ENCODE measurements around the gene CATSPER3.

Gene CATSPER3

DNA sequence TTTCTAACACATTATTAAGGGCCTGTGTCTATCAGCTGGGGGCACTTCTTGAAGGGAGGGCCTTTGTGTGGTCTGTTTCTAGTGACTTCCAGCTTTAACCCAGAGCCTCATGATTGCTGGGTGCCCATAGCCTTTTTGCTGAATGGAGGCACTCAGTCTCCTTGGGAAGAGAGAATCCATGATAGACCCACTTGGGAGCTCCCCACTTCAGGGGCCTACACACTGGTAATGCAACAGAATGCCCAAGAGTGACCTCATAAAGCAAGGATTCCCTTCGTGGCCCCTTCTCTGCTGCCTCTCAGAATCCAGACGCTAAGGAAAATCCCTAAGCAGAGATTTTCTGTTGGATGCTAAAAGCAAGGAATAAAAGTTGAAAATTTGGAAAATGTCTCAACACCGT is at the start of gene CATSPER3:
TSS of gene CATSPER3 (plus strand) at position 301 of the 400 bp plus-strand sequence. CDS start at position 386, 85 bp downstream.
- no peak for TF ChIP-seq GATA1 (IDR thresholded peaks at IDR 0.05; ENCODE audit: low read depth, low read length)
- TF ChIP-seq POLR2A (IDR thresholded peaks at IDR 0.05; ENCODE audit: low read length), result no peak
- DNase-seq, result no peak

DNA sequence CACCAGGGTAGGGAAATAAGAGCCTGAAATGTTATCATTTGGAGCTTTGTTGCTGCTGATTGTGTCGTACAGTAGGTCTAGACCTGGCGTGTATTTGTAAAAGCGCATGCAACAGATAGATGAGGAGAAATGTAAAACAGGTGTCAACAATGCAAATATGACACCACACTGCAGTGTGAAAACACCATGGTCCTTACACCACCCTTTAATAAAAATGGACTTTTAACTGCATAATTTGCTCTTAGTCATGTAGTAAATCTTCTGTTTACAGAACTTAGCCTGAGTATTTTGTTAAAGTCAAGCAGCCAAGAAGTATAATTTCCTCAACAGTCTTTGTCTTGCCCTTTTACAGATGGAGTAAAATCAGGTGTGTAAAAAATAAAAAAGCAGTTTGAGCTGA is 48.8 kb upstream of the CATSPER3 start:
- no peak for TF ChIP-seq GATA1 (IDR thresholded peaks at IDR 0.05; ENCODE audit: low read depth, low read length)
- no peak for TF ChIP-seq POLR2A (IDR thresholded peaks at IDR 0.05; ENCODE audit: low read length)
- DNase-seq, result no peak

DNA sequence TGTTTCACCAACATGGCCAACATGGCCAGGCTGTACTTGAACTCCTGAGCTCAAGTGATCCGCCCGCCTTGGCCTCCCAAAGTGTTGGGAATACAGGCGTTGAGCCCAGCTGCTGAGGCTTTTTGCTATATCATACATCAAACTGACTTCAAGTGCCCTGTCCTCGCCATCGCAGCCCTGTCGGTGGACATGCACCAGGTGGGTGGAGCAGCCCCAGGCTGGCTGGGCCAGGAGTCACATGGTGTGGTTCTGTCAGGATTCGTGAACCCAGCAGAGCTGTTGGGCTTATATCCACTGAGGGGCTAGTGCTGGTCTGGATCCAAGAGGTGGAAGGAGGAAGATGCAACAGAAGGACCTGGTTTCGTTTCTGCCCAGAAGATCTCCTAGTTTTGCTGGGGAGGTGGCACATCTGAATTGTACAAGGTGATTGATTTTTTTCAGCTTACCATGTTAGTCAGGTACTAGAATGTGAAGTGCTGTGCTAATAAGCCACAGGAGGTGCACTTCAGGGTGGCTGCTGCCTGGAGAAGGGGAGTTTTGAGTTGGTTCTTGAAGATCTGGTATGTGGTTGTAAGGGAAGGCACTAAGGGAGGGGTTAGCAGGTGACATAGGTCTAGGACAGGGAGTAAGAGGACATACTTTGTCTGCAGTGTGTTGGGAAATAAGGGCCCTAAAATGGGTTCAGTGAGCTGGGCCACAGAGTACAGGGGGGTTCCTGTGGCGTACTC is 46.7 kb upstream of the CATSPER3 start:
- TF ChIP-seq GATA1 (IDR thresholded peaks at IDR 0.05; ENCODE audit: low read depth, low read length), result no peak
- no peak for DNase-seq

DNA sequence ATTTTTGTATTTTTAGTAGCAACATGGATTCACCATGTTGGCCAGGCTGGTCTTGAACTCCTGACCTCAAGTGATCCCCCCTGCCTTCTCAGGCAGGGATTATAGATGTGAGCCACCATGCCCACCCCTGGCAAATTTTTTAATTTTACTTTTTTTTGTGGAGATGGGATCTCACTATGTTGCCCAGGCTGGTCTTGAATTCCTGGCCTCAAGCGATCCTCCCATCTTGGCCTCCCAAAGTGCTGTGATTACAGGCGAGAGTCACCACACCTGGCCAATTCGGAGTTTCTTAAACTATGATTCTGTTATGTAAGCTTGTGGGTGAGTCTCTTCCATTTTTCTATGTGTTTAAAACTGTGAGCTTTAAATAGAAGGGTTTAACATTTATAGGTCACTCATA is 35.2 kb upstream of the CATSPER3 start:
- TF ChIP-seq GATA1 (IDR thresholded peaks at IDR 0.05; ENCODE audit: low read depth, low read length) (no peak), POLR2A (IDR thresholded peaks at IDR 0.05; ENCODE audit: low read length) (no peak)
- no peak for DNase-seq

DNA sequence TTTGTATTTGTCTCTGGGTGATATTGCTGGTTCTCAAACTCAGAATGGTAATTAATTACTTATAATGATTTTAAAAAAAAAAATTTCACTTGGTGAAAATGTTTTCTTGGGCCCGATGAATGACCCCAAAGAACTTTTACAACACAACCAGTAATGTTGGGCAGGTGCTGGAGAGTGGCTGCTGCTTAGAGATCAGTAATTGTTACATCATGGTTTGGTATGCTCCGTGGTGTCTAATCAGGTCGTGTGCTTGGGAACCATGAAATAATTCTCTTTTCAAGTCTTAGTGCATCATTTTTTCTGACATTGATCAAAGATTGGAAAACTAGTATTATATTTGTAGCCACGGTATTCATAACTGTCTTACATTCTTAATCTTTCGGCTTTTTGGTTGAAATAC is 33.5 kb upstream of the CATSPER3 start:
- DNase-seq, result no peak
- TF ChIP-seq POLR2A (IDR thresholded peaks at IDR 0.05; ENCODE audit: low read length), result no peak
- no peak for TF ChIP-seq GATA1 (IDR thresholded peaks at IDR 0.05; ENCODE audit: low read depth, low read length)

DNA sequence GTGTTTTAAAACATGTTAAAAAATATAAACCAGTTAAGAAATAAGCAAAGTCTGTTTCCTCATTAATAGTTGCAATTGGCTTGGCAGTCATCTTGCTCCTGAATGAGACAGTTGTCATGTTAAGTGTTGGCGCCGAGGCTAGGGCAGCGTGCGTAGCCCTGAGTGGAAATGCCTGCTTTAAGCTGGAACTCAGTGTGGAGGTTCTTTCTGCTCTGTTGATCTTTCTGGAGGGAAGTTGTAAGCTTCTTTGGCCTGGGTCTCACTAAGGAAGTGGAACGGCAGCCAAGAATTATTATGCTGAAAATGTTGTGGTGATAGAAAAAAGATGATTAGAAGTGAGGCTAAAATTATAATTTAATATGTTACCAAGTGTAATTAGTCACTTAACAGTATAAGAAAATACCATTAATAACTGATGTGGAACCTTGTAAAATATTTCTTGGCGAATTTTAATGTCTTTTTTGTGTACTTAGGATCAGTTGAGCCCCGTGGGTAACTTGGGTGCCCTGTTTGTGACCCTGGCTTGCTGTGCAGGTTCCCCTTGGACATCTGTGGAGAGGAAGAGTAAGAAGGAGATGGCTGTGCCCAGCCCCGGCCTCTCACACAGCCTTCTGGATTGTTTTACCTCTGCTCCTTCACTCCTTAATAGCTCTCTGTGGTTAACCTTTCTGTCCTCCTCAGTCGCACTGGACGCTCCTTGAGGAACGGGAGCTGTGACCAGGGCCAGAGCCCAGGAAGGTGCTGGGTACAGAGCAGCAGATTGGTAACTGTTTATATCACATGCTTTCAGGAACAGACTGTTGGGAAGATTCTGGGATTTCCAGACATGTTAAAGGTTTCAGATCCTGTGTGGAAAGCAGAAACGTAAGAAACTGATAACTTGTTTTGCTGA is 31.8 kb upstream of the CATSPER3 start:
- no peak for DNase-seq
- no peak for TF ChIP-seq GATA1 (IDR thresholded peaks at IDR 0.05; ENCODE audit: low read depth, low read length)
- no peak for TF ChIP-seq POLR2A (IDR thresholded peaks at IDR 0.05; ENCODE audit: low read length)

DNA sequence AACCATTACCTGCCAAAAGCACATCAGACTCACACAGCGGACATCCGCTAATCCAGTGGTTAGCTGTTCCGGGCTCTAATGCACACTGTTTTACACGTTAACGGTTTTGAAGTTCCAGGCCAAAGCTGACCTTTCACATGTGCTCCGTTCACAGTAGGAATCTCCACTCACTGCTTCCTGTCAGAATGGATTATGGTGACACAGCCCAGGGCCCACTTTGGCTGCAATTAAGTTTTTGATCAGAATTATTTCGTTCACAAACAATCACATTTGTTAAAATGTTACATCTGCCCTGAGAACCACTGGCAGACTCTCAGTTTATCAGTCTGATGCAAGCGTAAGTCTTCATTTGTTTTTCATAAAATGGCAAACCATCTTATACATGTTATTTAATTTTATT is 30.2 kb upstream of the CATSPER3 start:
- TF ChIP-seq GATA1 (IDR thresholded peaks at IDR 0.05; ENCODE audit: low read depth, low read length), result no peak
- no peak for TF ChIP-seq POLR2A (IDR thresholded peaks at IDR 0.05; ENCODE audit: low read length)
- no peak for DNase-seq

DNA sequence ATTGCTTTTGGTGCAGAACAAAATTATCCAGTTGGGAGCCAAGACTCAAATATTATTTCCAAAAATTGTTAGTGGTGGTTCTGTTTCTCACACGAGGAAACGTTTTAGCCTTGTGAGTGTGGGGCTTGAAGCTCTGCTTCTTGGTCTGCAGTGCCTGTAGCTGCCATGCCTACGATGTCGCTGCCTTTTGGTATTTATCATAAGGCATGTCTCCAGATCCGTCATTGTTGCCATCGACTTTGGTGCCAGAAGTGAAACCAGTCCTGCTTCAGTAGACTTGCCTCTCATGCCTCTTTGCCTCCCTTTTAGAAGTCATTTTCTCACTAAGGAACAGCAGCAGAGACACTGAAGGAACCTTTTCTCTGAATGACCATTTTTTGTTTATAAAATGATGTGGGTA is 29.7 kb upstream of the CATSPER3 start:
- DNase-seq, result no peak
- TF ChIP-seq POLR2A (IDR thresholded peaks at IDR 0.05; ENCODE audit: low read length) (no peak), GATA1 (IDR thresholded peaks at IDR 0.05; ENCODE audit: low read depth, low read length) (no peak)

DNA sequence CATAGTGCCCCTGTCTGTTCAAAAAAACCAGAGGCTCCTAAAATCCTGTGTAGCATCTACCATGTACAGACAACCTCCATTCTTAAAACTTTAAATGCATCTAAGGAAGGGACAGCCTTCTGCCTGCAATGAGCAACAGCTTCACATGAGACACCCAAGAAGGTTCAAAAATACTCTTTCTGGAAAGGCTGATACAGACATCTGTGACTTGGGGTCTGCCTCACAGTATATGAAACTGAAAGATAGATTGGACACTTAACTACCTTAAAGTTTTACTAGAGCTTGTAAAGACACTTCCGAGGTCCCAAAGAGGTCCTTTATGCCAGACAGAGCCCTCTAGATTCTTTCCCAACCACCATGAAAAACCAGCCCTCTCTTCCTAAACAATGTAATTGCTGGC is 28.2 kb upstream of the CATSPER3 start:
- TF ChIP-seq POLR2A (IDR thresholded peaks at IDR 0.05; ENCODE audit: low read length), result no peak
- no peak for TF ChIP-seq GATA1 (IDR thresholded peaks at IDR 0.05; ENCODE audit: low read depth, low read length)
- no peak for DNase-seq

DNA sequence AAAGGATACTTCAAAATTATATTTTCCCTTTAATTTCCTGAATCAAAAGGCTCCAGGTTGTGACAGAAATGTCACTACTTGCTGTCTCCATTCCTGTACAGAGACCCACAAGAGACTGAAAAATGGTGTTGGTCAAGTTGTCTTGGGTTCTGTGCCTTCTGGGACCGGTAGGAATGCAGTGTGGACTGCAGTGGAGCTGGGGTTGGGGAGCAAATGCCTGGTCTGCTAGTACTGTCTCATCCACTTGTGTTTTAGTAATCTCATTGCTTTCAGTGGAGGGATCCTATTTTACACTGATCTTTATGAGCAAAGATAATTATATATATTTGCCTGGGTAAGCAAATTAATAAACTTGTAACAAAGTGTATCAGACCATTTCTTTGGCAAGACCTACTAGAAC is 24.2 kb upstream of the CATSPER3 start:
- no peak for DNase-seq
- TF ChIP-seq POLR2A (IDR thresholded peaks at IDR 0.05; ENCODE audit: low read length), result no peak
- TF ChIP-seq GATA1 (IDR thresholded peaks at IDR 0.05; ENCODE audit: low read depth, low read length), result no peak

DNA sequence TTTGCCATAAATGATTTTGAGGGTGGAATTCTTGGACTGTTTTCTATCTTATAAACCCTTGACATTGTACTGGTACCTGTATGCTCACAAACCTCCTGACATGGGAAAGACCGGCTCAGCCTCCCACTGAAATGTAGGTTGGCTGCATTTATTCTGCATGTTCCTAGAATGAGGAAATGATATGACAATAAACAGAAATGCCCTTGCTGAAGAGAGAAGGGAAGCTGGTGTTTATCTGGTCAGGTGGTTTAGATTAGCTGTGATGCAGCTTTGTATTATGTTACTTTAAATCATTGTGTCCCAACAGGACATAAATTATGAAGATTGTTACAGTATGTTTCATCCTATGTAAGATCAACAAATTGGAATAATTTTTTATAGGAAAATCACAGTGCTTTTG is 23.1 kb upstream of the CATSPER3 start:
- DNase-seq, result no peak
- TF ChIP-seq GATA1 (IDR thresholded peaks at IDR 0.05; ENCODE audit: low read depth, low read length), result no peak
- TF ChIP-seq POLR2A (IDR thresholded peaks at IDR 0.05; ENCODE audit: low read length), result no peak

DNA sequence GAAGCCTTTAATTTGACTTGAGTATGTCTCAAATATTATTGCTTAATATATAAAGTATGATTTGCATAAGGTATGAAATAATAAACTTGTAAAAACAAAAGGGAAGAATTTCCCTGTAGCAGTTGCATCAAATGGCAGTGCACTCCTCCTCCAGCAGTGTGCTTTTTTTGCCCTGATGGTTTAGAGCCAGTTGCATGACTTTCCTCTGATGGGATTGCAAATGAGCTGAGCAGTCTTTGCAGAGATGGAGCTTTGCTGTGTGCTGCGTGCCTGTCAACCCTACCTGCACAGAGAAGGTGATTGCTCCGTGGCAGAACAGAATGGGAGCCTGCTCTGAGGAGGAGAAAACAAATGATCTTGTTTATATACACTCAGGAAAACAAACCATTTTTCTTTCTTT is 22.7 kb upstream of the CATSPER3 start:
- no peak for TF ChIP-seq POLR2A (IDR thresholded peaks at IDR 0.05; ENCODE audit: low read length)
- no peak for TF ChIP-seq GATA1 (IDR thresholded peaks at IDR 0.05; ENCODE audit: low read depth, low read length)
- no peak for DNase-seq

DNA sequence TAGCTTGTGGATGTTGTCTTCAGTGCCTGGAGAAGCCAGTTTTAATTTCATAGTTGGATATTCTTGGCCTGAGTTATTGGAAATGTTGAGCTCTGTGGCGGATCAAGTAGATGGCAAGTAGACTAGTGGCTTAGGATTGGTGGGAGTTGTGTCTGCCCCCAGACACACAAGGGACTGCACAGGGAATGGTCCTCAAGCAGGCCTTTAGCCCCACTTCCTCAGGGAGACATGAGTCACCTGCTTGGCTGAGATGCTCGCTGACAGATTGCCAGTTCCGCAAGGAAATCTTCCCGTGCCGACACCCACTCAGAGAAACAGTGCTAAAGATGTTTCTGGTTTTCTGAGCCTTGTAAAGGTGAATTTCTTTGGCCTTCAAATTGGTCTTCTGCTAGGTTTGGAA is 18.8 kb upstream of the CATSPER3 start:
- DNase-seq, result no peak
- TF ChIP-seq POLR2A (IDR thresholded peaks at IDR 0.05; ENCODE audit: low read length) (no peak), GATA1 (IDR thresholded peaks at IDR 0.05; ENCODE audit: low read depth, low read length) (no peak)

DNA sequence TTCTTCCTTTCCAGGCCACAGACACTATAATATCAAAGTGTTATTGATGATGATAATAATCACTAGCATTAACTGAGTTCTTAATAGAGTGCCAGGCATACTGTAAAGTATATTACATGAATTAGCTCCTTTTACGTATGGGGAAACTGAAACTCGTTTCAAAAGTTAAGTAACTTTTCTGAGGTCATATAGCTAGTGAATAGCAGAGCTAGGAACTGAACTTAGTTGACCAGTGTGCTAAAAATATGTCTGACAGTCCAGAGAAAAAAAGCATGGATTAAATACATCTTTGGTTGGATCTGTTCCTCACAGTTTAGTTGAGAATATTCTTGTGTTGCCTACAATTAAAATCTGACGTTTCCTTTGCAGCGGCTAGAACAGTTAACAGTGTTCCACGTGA is 18.4 kb upstream of the CATSPER3 start:
- DNase-seq, result no peak
- TF ChIP-seq GATA1 (IDR thresholded peaks at IDR 0.05; ENCODE audit: low read depth, low read length) (no peak), POLR2A (IDR thresholded peaks at IDR 0.05; ENCODE audit: low read length) (no peak)

All from erythroblast (primary cell).